ENCODE measurements around the gene HES5. TPM values are rescaled to one million over a fixed set of nuclear protein-coding genes. Genes with fewer than 3 reads are reported as not detected.

HES5 gene
- total RNA-seq, 4 donors from 2014 or later, result not detected

GRCh38 chr1:2503554-2504224 is 26.4 kb downstream of the HES5 start:
- TF ChIP-seq POLR2A (IDR thresholded peaks at IDR 0.05), result no peak

GRCh38 chr1:2502661-2503553 is 27.2 kb downstream of the HES5 start:
- no peaks in the 10 kb centered on the region for H3K27me3 ChIP-seq
- peaks cover 0 to under 1% of the 10 kb centered on the region in 2 donors for H3K36me3 ChIP-seq
- intact Hi-C loops (cut with DNase I), result no loop called here
- DNase-seq, result no peak
- H3K4me3 ChIP-seq (replicated peaks in 1 of 3), result no peak overlapping the region
- TF ChIP-seq POLR2A (IDR thresholded peaks at IDR 0.05) (no peak), CTCF (IDR thresholded peaks at IDR 0.05) (no peak)
- no peaks in the 10 kb centered on the region for H3K4me1 ChIP-seq
- no peaks in the 10 kb centered on the region for H3K9me3 ChIP-seq
- H3K27ac ChIP-seq, result no peak overlapping the region
- WGBS, 2 donors, result 90 to 93% methylated on average over 16 to 17 of the region's 36 CpGs

More at GRCh38 chr1:2503554-2504224, 26.4 kb downstream of the HES5 start:
- no peak for DNase-seq
- no peaks in the 10 kb centered on the region for H3K9me3 ChIP-seq
- peaks cover under 1 to 8% of the 10 kb centered on the region in 2 donors for H3K36me3 ChIP-seq
- H3K27ac ChIP-seq, result no peak overlapping the region
- 56 to 64% methylated on average over 22 to 24 of the region's 42 CpGs for WGBS, 2 donors
- H3K4me3 ChIP-seq (replicated peaks in 1 of 3), result no peak overlapping the region
- intact Hi-C loops (cut with DNase I), result no loop called here
- H3K4me1 ChIP-seq, result no peaks in the 10 kb centered on the region
- H3K27me3 ChIP-seq, result no peaks in the 10 kb centered on the region

GRCh38 chr1:2502210-2502609 is 27.9 kb downstream of the HES5 start:
- DNase-seq, result no peak
- TF ChIP-seq POLR2A (IDR thresholded peaks at IDR 0.05) (no peak), CTCF (IDR thresholded peaks at IDR 0.05) (no peak)
- intact Hi-C loops (cut with DNase I), result no loop called here
- WGBS, 2 donors, result no CpG with 5 or more reads among the region's 34 CpGs
- Histone ChIP-seq H3K4me3 (replicated peaks in 1 of 3) (no peak overlapping the region), H3K9me3 (no peaks in the 10 kb centered on the region), H3K27me3 (no peaks in the 10 kb centered on the region), H3K36me3 (no peaks in the 10 kb centered on the region), H3K4me1 (no peaks in the 10 kb centered on the region), H3K27ac (no peak overlapping the region)

GRCh38 chr1:2501820-2502119 is 28.3 kb downstream of the HES5 start:
- 63% methylated on average over 2 of the region's 7 CpGs; no CpG with 5 or more reads in 1 of the 2 donors for WGBS, 2 donors

More at GRCh38 chr1:2501820-2502119, 28.3 kb downstream of the HES5 start:
- no peak for DNase-seq
- H3K4me3 ChIP-seq (replicated peaks in 1 of 3), result no peak overlapping the region
- intact Hi-C loops (cut with DNase I), result no loop called here
- H3K27ac ChIP-seq, result no peak overlapping the region
- TF ChIP-seq CTCF (IDR thresholded peaks at IDR 0.05) (no peak), POLR2A (IDR thresholded peaks at IDR 0.05) (no peak)
- H3K9me3 ChIP-seq, result no peaks in the 10 kb centered on the region
- H3K27me3 ChIP-seq, result no peaks in the 10 kb centered on the region
- no peaks in the 10 kb centered on the region for H3K4me1 ChIP-seq
- H3K36me3 ChIP-seq, result no peaks in the 10 kb centered on the region
